ENCODE measurements around the gene CACNB1. TPM values are rescaled to one million over a fixed set of nuclear protein-coding genes. Genes with fewer than 3 reads are reported as not detected.
A peak's percentile ranks its signal among the peaks of the same experiment; 100 is the strongest.

The CACNB1 gene
- total RNA-seq, 1 donor from 2014 or later: 77.1 TPM

DNA sequence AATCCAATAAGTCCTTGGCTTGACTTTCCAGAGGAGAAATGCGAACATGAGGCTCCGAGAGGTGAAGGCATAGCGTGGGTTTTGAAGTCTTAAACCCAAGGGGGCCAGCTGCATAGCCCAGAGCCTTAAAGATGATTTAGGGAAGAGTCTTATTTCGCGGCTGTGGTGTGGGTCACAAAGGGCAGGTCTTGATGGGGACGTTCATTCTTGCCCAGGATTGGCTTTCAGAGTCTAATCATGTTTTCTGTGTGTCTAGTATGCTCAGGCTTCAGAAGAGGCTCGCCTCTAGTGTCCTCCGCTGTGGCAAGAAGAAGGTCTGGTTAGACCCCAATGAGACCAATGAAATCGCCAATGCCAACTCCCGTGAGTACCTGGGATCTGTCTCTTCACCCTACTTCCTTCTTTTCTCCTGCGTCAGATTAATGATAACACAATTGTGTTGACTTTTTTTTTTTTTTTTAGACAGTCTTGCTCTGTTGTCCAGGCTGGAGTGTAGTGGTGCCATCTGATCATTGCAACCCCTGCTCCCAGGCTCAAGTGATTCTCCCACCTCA, 3.6 kb upstream of the CACNB1 start:
- no peak for DNase-seq
- H3K9me3 Mint-ChIP-seq (ENCODE audit: unreplicated experiment): peaks cover 11% of the 10 kb centered on the region
- H3K4me3 Mint-ChIP-seq (ENCODE audit: unreplicated experiment): peak overlapping the region; percentile 92
- peaks cover 10% of the 10 kb centered on the region for H3K4me1 Mint-ChIP-seq (ENCODE audit: low read depth, unreplicated experiment)
- TF ChIP-seq, protein P1, sequence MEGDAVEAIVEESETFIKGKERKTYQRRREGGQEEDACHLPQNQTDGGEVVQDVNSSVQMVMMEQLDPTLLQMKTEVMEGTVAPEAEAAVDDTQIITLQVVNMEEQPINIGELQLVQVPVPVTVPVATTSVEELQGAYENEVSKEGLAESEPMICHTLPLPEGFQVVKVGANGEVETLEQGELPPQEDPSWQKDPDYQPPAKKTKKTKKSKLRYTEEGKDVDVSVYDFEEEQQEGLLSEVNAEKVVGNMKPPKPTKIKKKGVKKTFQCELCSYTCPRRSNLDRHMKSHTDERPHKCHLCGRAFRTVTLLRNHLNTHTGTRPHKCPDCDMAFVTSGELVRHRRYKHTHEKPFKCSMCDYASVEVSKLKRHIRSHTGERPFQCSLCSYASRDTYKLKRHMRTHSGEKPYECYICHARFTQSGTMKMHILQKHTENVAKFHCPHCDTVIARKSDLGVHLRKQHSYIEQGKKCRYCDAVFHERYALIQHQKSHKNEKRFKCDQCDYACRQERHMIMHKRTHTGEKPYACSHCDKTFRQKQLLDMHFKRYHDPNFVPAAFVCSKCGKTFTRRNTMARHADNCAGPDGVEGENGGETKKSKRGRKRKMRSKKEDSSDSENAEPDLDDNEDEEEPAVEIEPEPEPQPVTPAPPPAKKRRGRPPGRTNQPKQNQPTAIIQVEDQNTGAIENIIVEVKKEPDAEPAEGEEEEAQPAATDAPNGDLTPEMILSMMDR (IDR thresholded peaks at IDR 0.05; ENCODE audit: partially characterized antibody, unreplicated experiment): no peak
- H3K27ac Mint-ChIP-seq (ENCODE audit: unreplicated experiment): peak overlapping the region; percentile 99
- no peaks in the 10 kb centered on the region for H3K36me3 Mint-ChIP-seq (ENCODE audit: unreplicated experiment)
- H3K27me3 Mint-ChIP-seq (ENCODE audit: unreplicated experiment): peaks cover 8% of the 10 kb centered on the region

DNA sequence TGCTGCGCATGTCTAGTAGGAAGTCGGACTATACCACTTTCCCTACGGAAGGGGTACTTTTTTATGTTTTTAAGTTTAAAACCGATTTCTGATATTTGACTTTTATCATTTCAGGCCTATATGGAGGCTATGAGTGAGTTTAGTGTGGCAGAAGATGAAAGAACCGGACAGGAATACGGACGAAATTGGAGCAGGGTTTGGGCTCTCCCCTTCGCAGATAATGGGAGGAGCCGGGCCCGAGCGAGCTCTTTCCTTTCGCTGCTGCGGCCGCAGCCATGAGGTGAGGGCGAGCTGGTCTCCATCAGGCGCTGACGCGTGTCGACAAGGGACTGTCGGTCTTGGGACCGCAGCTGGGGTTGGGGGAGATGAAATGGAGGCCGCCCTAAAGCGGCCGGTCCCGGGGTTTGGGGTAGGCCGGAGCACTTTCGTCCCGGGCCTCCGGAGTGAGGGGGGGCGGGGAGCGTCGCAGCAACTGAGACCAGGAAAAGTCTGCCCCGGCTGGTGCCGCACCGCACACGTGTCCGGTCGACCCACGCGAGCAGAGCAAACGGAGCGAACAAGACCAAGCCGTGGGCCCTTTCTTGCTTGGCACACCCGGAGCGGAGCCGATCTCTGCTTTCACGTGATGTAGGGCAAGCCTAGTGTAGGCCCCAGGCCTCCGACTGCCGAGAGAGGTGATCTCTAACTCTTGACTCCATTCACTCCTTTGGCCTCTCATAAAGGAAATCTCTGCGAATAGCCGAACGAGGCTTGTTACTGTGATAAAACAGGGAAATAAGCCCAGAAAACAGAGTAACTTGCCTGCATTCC, 2.8 kb upstream of the CACNB1 start, which contains the start of gene RPL19:
Gene RPL19, plus strand, starts transcription at position 214 of the 810 bp plus-strand sequence. Its CDS starts 62 bp downstream, at position 276.
- TF ChIP-seq, protein P1 (IDR thresholded peaks at IDR 0.05; ENCODE audit: partially characterized antibody, unreplicated experiment): no peak
- peak; percentile 78 for DNase-seq
- Mint-ChIP-seq H3K27me3 (ENCODE audit: unreplicated experiment) (peaks cover 8% of the 10 kb centered on the region), H3K4me3 (ENCODE audit: unreplicated experiment) (peak within 1 kb of the TSS; percentile 92), H3K9me3 (ENCODE audit: unreplicated experiment) (peaks cover 11% of the 10 kb centered on the region), H3K4me1 (ENCODE audit: low read depth, unreplicated experiment) (peaks cover 13% of the 10 kb centered on the region), H3K36me3 (ENCODE audit: unreplicated experiment) (no peaks in the 10 kb centered on the region), H3K27ac (ENCODE audit: unreplicated experiment) (peak within 1 kb of the TSS; percentile 99)

DNA sequence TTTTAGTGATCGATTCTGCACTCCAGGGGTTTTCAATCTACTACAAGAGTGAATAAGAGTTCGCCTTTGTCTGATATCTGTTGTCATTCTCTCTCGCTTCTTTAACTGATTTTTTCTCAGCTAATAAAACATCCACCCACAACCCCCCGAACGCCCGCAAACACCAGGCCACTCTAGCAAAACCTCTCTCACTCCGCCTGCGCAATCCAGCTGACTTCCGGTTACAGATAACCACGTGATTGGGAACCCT, 2.3 kb upstream of the CACNB1 start:
- no peaks in the 10 kb centered on the region for H3K36me3 Mint-ChIP-seq (ENCODE audit: unreplicated experiment)
- DNase-seq: peak; percentile 79
- H3K27ac Mint-ChIP-seq (ENCODE audit: unreplicated experiment): peak overlapping the region; percentile 99
- TF ChIP-seq, protein P1 (IDR thresholded peaks at IDR 0.05; ENCODE audit: partially characterized antibody, unreplicated experiment): no peak
- H3K9me3 Mint-ChIP-seq (ENCODE audit: unreplicated experiment): peaks cover 11% of the 10 kb centered on the region
- H3K27me3 Mint-ChIP-seq (ENCODE audit: unreplicated experiment): peaks cover 10% of the 10 kb centered on the region
- peak overlapping the region; percentile 92 for H3K4me3 Mint-ChIP-seq (ENCODE audit: unreplicated experiment)
- peaks cover 16% of the 10 kb centered on the region for H3K4me1 Mint-ChIP-seq (ENCODE audit: low read depth, unreplicated experiment)

DNA sequence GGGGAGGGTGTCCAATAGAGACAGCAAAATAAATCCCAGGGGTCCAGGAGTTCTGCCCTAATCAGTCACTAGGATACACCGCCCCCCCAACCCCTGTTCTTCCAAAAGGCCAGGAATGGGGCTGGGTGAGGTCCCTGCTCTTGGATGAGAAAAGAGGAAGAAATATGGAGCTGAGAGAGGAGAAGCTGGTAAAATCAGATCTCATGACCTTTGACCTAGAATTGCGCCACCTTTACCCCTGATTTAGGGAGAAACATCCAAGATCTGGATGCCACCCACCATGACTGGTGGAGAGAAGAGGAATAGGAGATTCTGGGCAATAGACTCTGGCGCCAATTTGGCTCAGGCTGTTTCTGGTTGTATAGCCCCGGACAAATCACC, 707 bp upstream of the CACNB1 start:
- Mint-ChIP-seq H3K9me3 (ENCODE audit: unreplicated experiment) (peaks cover 13% of the 10 kb centered on the region), H3K4me3 (ENCODE audit: unreplicated experiment) (peak overlapping the region; percentile 79), H3K27ac (ENCODE audit: unreplicated experiment) (peak overlapping the region; percentile 82), H3K27me3 (ENCODE audit: unreplicated experiment) (peaks cover 9% of the 10 kb centered on the region), H3K36me3 (ENCODE audit: unreplicated experiment) (no peaks in the 10 kb centered on the region), H3K4me1 (ENCODE audit: low read depth, unreplicated experiment) (peaks cover 27% of the 10 kb centered on the region)
- no peak for DNase-seq
- TF ChIP-seq, protein P1 (IDR thresholded peaks at IDR 0.05; ENCODE audit: partially characterized antibody, unreplicated experiment): no peak

DNA sequence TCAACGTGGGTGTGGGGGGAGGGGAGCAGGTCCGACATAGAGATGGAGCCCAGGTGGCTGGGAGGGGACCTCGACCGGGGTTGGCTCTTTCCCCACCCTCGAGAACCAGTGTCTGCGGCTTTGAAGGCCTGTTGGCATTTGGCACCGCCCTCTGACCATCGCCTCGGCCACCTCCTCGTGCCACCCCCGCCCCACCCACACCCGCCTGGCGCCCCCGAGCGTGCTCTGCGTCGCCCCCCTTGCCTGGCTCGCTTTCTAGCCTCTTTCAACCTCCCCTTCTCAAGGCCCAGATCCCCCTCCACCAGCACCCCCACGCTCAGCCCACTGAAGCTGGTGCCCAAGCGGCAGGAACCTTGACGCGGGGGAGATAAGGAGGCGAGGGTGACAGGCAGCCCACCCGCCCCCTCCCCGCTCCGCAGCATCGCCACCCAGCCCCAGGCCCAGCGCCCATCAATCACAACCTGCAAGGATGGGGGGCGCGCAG, 619 bp downstream of the CACNB1 start:
- Mint-ChIP-seq H3K4me1 (ENCODE audit: low read depth, unreplicated experiment) (peaks cover 38% of the 10 kb centered on the region), H3K36me3 (ENCODE audit: unreplicated experiment) (peaks cover 5% of the 10 kb centered on the region), H3K4me3 (ENCODE audit: unreplicated experiment) (peak overlapping the region; percentile 83), H3K27me3 (ENCODE audit: unreplicated experiment) (peaks cover 9% of the 10 kb centered on the region), H3K9me3 (ENCODE audit: unreplicated experiment) (peaks cover 13% of the 10 kb centered on the region), H3K27ac (ENCODE audit: unreplicated experiment) (no peak overlapping the region)
- TF ChIP-seq, protein P1 (IDR thresholded peaks at IDR 0.05; ENCODE audit: partially characterized antibody, unreplicated experiment): no peak
- no peak for DNase-seq
